Neural cell (in vitro differentiated cells): ENCODE results near the gene FYN. TPM values are rescaled to one million over a fixed set of nuclear protein-coding genes. Genes with fewer than 3 reads are reported as not detected.

ENCODE experiments used
- H2AFZ ChIP-seq: fragments of 200-600, 300-800 bp; sonication (generic), shearing (Covaris generic); 2 replicates; pipeline ENCODE4 v1.6.0; 2014; ENCODE audit warnings: low read depth, mild to moderate bottlenecking, antibody characterized with exemption, low read length, moderate library complexity
- H3F3A ChIP-seq: fragments of 200-600 bp; shearing (Covaris generic); 2 replicates; pipeline ENCODE4 v1.6.1; 2016; ENCODE audit warnings: mild to moderate bottlenecking, moderate library complexity, mixed read lengths, antibody characterized with exemption, low read length; ENCODE audit not compliant: insufficient read depth, poor library complexity, severe bottlenecking
- H3K27ac ChIP-seq: fragments of 200-600, 300-800 bp; sonication (generic), shearing (Covaris generic); 2 replicates; pipeline ENCODE4 v1.5.1; 2014; ENCODE audit warnings: mild to moderate bottlenecking, low read length, moderate library complexity
- H3K27me3 ChIP-seq: fragments of 300-800, 200-600 bp; sonication (generic), shearing (Covaris generic); 2 replicates; pipeline ENCODE4 v1.6.0; 2014; ENCODE audit warnings: mild to moderate bottlenecking, low read depth, low read length, moderate library complexity; ENCODE audit not compliant: insufficient read depth
- H3K36me3 ChIP-seq: fragments of 300-800, 200-600 bp; sonication (generic), shearing (Covaris generic); 2 replicates; pipeline ENCODE4 v1.5.1; 2014; ENCODE audit warnings: mild to moderate bottlenecking, antibody characterized with exemption, low read length, moderate library complexity; ENCODE audit not compliant: insufficient read depth
- H3K4me2 ChIP-seq: fragments of 300-800, 200-600 bp; sonication (generic), shearing (Covaris generic); 2 replicates; pipeline ENCODE4 v1.6.0; 2014; ENCODE audit warnings: mild to moderate bottlenecking, low read length
- H3K4me3 ChIP-seq: fragments of 300-800, 200-600 bp; sonication (generic), shearing (Covaris generic); 2 replicates; pipeline ENCODE4 v1.5.1; 2014; ENCODE audit warnings: mild to moderate bottlenecking, low read length, moderate library complexity
- H3K79me2 ChIP-seq: fragments of 200-600 bp; shearing (Covaris generic); replicated peaks from 2 replicates; pipeline ENCODE4 v1.6.0; 2014; ENCODE audit warnings: mild to moderate bottlenecking, low read length, moderate library complexity; ENCODE audit not compliant: insufficient read depth
- H3K9ac ChIP-seq: fragments of 300-800, 200-600 bp; sonication (generic), shearing (Covaris generic); 2 replicates; pipeline ENCODE4 v1.6.1; 2016; ENCODE audit warnings: mild to moderate bottlenecking, low read length, mixed read lengths
- H3K9me2 ChIP-seq: fragments of 200-600 bp; shearing (Covaris generic); 2 replicates; pipeline ENCODE4 v1.6.1; 2016; ENCODE audit warnings: mild to moderate bottlenecking, low read length, mixed read lengths; ENCODE audit not compliant: insufficient read depth
- H3K9me3 ChIP-seq: fragments of 200-600, 300-800 bp; sonication (generic), shearing (Covaris generic); 2 replicates; pipeline ENCODE4 v1.6.1; 2016; ENCODE audit warnings: mild to moderate bottlenecking, mixed run types, low read length, moderate library complexity, mixed read lengths
- H4K20me1 ChIP-seq: fragments of 200-600 bp; shearing (Covaris generic); 2 replicates; pipeline ENCODE4 v1.6.1; 2016; ENCODE audit warnings: mild to moderate bottlenecking, mixed run types; ENCODE audit not compliant: insufficient read depth
- EP300 ChIP-seq: fragments of 450-650 bp; conservative IDR thresholded peaks from 2 replicates; pipeline ENCODE4 v1.6.1; 2014; ENCODE audit warnings: antibody characterized with exemption, mild to moderate bottlenecking, moderate library complexity; ENCODE audit not compliant: poor library complexity, severe bottlenecking
- EZH2 ChIP-seq: fragments of 200-600, 300-800 bp; shearing (Covaris generic), sonication (generic); IDR thresholded peaks from 2 replicates; pipeline ENCODE4 v1.6.1; 2014; ENCODE audit warnings: antibody characterized with exemption, low read length, borderline replicate concordance, mild to moderate bottlenecking; ENCODE audit not compliant: insufficient read depth, poor library complexity, severe bottlenecking
- MXI1 ChIP-seq: fragments of 450-650 bp; conservative IDR thresholded peaks from 2 replicates; pipeline ENCODE4 v1.6.1; 2014; ENCODE audit warnings: antibody characterized with exemption, mild to moderate bottlenecking; ENCODE audit not compliant: poor library complexity, severe bottlenecking
- POLR2AphosphoS5 ChIP-seq: IDR thresholded peaks from 2 replicates; pipeline ENCODE4 v1.6.1; 2012
- RAD21 ChIP-seq: fragments of 450-650 bp; conservative IDR thresholded peaks from 2 replicates; pipeline ENCODE4 v1.6.1; 2014; ENCODE audit warnings: antibody characterized with exemption, mild to moderate bottlenecking, moderate library complexity
- SMC3 ChIP-seq: fragments of 450-650 bp; conservative IDR thresholded peaks from 2 replicates; pipeline ENCODE4 v1.6.1; 2014; ENCODE audit warnings: antibody characterized with exemption, mild to moderate bottlenecking, moderate library complexity; ENCODE audit not compliant: poor library complexity
- TAF1 ChIP-seq: IDR thresholded peaks from 2 replicates; pipeline ENCODE4 v1.6.1; 2012; ENCODE audit warnings: low read depth
- polyA plus RNA-seq: library from polyadenylated mRNA; depleted of rRNA; stranded (reverse); fragments of >200 nt; gene quantifications from 2 replicates; pipeline ENCODE4 v1.2.3, GENCODE V29; 2014
- TF ChIP-seq, protein P1 (sequence below): fragments of 450-650 bp; IDR thresholded peaks from 2 replicates; pipeline ENCODE4 v1.5.1; 2014; ENCODE audit warnings: antibody characterized with exemption, mild to moderate bottlenecking, moderate library complexity; ENCODE audit not compliant: poor library complexity, severe bottlenecking
- TF ChIP-seq, protein P2 (sequence below): IDR thresholded peaks from 2 replicates; pipeline ENCODE4 v1.6.1; 2012; ENCODE audit warnings: borderline replicate concordance

FYN gene
- polyA plus RNA-seq, 1 donor from 2014 or later = 277 TPM

DNA sequence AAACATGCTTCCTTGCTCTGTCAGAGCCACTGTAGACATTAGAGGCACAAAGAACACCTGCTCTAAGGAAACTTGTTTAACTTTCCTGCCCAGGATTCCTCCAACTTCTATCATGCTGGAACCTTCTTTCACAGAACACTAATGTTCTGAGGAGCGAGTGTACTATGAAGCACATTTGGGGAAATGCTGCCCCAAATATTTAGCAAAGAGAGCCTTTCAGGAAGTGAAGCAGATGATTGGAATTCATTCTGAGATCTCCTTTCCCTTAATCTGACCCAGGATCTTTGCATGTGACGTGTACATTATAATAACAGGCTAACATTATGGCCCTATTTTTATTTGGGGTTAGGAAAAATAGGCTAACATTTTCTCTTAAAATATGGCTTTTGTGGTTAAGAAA is 21.0 kb upstream of the FYN start:
- Histone ChIP-seq H4K20me1 (no peaks in the 10 kb centered on the region), H3F3A (peaks cover 5% of the 10 kb centered on the region), H3K27me3 (no peaks in the 10 kb centered on the region), H3K4me2 (no peak overlapping the region), H3K9ac (no peak overlapping the region), H2AFZ (no peak overlapping the region), H3K36me3 (no peaks in the 10 kb centered on the region), H3K4me3 (no peak overlapping the region), H3K79me2 (no peaks in the 10 kb centered on the region), H3K27ac (no peak overlapping the region), H3K9me3 (no peaks in the 10 kb centered on the region), H3K9me2 (no peaks in the 10 kb centered on the region)
- TF ChIP-seq SMC3 (no peak), EZH2 (no peak), POLR2AphosphoS5 (no peak), RAD21 (no peak), MXI1 (no peak), TAF1 (no peak), EP300 (no peak)
- TF ChIP-seq, protein P1, sequence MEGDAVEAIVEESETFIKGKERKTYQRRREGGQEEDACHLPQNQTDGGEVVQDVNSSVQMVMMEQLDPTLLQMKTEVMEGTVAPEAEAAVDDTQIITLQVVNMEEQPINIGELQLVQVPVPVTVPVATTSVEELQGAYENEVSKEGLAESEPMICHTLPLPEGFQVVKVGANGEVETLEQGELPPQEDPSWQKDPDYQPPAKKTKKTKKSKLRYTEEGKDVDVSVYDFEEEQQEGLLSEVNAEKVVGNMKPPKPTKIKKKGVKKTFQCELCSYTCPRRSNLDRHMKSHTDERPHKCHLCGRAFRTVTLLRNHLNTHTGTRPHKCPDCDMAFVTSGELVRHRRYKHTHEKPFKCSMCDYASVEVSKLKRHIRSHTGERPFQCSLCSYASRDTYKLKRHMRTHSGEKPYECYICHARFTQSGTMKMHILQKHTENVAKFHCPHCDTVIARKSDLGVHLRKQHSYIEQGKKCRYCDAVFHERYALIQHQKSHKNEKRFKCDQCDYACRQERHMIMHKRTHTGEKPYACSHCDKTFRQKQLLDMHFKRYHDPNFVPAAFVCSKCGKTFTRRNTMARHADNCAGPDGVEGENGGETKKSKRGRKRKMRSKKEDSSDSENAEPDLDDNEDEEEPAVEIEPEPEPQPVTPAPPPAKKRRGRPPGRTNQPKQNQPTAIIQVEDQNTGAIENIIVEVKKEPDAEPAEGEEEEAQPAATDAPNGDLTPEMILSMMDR = no peak
- TF ChIP-seq, protein P2, sequence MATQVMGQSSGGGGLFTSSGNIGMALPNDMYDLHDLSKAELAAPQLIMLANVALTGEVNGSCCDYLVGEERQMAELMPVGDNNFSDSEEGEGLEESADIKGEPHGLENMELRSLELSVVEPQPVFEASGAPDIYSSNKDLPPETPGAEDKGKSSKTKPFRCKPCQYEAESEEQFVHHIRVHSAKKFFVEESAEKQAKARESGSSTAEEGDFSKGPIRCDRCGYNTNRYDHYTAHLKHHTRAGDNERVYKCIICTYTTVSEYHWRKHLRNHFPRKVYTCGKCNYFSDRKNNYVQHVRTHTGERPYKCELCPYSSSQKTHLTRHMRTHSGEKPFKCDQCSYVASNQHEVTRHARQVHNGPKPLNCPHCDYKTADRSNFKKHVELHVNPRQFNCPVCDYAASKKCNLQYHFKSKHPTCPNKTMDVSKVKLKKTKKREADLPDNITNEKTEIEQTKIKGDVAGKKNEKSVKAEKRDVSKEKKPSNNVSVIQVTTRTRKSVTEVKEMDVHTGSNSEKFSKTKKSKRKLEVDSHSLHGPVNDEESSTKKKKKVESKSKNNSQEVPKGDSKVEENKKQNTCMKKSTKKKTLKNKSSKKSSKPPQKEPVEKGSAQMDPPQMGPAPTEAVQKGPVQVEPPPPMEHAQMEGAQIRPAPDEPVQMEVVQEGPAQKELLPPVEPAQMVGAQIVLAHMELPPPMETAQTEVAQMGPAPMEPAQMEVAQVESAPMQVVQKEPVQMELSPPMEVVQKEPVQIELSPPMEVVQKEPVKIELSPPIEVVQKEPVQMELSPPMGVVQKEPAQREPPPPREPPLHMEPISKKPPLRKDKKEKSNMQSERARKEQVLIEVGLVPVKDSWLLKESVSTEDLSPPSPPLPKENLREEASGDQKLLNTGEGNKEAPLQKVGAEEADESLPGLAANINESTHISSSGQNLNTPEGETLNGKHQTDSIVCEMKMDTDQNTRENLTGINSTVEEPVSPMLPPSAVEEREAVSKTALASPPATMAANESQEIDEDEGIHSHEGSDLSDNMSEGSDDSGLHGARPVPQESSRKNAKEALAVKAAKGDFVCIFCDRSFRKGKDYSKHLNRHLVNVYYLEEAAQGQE = no peak

DNA sequence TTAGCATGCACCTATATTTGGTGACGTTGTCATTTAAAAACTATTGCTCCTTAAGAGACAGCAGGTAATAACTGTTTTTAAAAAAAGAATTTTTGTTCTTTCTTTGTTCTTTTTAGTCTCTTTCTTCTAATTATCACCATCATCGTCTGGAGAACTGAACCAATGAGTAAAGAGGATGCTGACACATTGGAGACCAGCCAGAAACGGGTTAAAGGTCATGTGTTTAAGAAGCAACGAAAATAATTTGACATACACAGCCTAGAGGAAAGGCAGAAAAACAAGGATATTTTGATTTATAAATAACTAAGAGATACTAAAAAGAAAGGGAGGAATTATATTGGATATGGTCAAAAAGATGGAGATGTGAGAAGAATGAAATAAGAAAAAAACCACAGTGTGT is 19.2 kb upstream of the FYN start:
- Histone ChIP-seq H3K27ac (no peak overlapping the region), H3K9me2 (no peaks in the 10 kb centered on the region), H2AFZ (no peak overlapping the region), H3K36me3 (no peaks in the 10 kb centered on the region), H3F3A (peaks cover 6% of the 10 kb centered on the region), H3K79me2 (no peaks in the 10 kb centered on the region), H3K27me3 (no peaks in the 10 kb centered on the region), H3K4me2 (no peak overlapping the region), H3K4me3 (no peak overlapping the region), H3K9me3 (no peaks in the 10 kb centered on the region), H3K9ac (no peak overlapping the region), H4K20me1 (no peaks in the 10 kb centered on the region)
- TF ChIP-seq POLR2AphosphoS5 = no peak
- no peak for TF ChIP-seq SMC3
- TF ChIP-seq, protein P2 = no peak
- TF ChIP-seq MXI1 = no peak
- no peak for TF ChIP-seq TAF1
- no peak for TF ChIP-seq EP300
- no peak for TF ChIP-seq EZH2
- TF ChIP-seq, protein P1 = no peak
- TF ChIP-seq RAD21 = no peak
